DOHH2 (cell line): ENCODE results near the gene NFIX.

Experiments
- CTCF ChIP-seq: fragments of 200-600 bp; sonication (generic); IDR thresholded peaks from one replicate; pipeline ENCODE4 v1.5.1; 2014; ENCODE audit warnings: antibody characterized with exemption, mild to moderate bottlenecking, low read depth, low read length; ENCODE audit not compliant: poor library complexity, severe bottlenecking
- EZH2phosphoT487 ChIP-seq: fragments of 200-600 bp; sonication (generic); IDR thresholded peaks from 2 replicates; pipeline ENCODE4 v1.6.1; 2017; ENCODE audit warnings: borderline replicate concordance, mild to moderate bottlenecking, antibody characterized with exemption, low read length, moderate library complexity, mixed read lengths

DNA sequence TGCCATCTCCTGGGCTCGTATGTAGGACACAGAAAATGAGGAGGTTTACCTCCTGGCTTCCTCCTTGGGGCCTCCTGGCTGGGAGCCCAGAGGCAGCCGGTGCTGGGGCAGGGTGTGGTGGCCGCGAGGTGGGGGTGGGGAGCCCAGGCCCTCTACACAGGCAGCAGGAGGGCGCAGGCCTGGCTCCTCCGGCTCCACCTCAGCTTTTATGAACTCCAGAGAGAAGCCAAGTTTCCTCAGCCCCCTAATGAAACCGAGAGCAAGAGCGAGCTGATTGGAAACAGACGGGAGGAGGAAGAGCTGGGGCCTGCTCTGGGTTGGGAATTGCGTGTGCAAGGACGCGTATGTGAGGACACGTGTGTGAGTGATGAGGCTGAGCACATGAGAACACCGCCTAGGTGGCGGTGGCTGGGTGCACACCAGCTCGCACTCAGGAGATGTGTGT is 84.3 kb downstream of the NFIX start:
- TF ChIP-seq CTCF (no peak), EZH2phosphoT487 (no peak)
